K562 (cell line): ENCODE results near the gene REEP6. TPM values are rescaled to one million over a fixed set of nuclear protein-coding genes. Genes with fewer than 3 reads are reported as not detected.

Experiments
- ARID4B ChIP-seq: sonication (generic); formaldehyde crosslinking; IDR thresholded peaks from 2 replicates; pipeline ENCODE4 v1.8.0; 2022; ENCODE audit warnings: mild to moderate bottlenecking, missing genetic modification reagents
- DACH1 ChIP-seq: fragments of 450-650 bp; IDR thresholded peaks from 2 replicates; pipeline ENCODE4 v1.6.1; 2018; ENCODE audit not compliant: partially characterized antibody
- DPF2 ChIP-seq: fragments of 450-650 bp; IDR thresholded peaks from 2 replicates; pipeline ENCODE4 v1.6.1; 2016
- GATA2 ChIP-seq: sonication (generic); formaldehyde crosslinking; IDR thresholded peaks from 2 replicates; pipeline ENCODE4 v1.4.0; 2020; ENCODE audit warnings: mild to moderate bottlenecking, missing genetic modification reagents
- HDAC1 ChIP-seq, 2 experiments: fragments of 450-650 bp; IDR thresholded peaks; 2 replicates each; pipeline ENCODE4 v1.6.1; 2016 to 2017; ENCODE audit warnings: inconsistent platforms in 1 of 2, mild to moderate bottlenecking in 1 of 2, moderate library complexity in 1 of 2
- L3MBTL2 ChIP-seq: fragments of 450-650 bp; IDR thresholded peaks from 2 replicates; pipeline ENCODE4 v1.6.1; 2016; ENCODE audit warnings: mild to moderate bottlenecking, moderate library complexity
- MYNN ChIP-seq, 2 experiments: sonication (generic); formaldehyde crosslinking in 1 of 2; IDR thresholded peaks; 2 replicates each; pipeline versions ENCODE4 v1.5.0 to v1.6.1; 2016 to 2020; ENCODE audit warnings: antibody characterized with exemption in 1 of 2, missing genetic modification reagents in 1 of 2
- PREB ChIP-seq: sonication (generic); formaldehyde crosslinking; IDR thresholded peaks from 2 replicates; pipeline ENCODE4 v1.8.1; 2023; ENCODE audit warnings: mild to moderate bottlenecking, missing genetic modification reagents
- SAP30 ChIP-seq: fragments of 200-600 bp; sonication (generic); IDR thresholded peaks from 2 replicates; pipeline ENCODE4 v1.6.1; 2012; ENCODE audit warnings: borderline replicate concordance, low read depth, mild to moderate bottlenecking, moderate library complexity, low read length, control low read depth, inconsistent platforms; ENCODE audit not compliant: insufficient read depth, poor library complexity, severe bottlenecking
- SMARCA5 ChIP-seq: fragments of 450-650 bp; IDR thresholded peaks from 2 replicates; pipeline ENCODE4 v1.6.1; 2016
- TRIM24 ChIP-seq, 2 experiments: fragments of 450-650 bp; IDR thresholded peaks; 2 replicates each; pipeline ENCODE4 v1.6.1; 2016
- YY1 ChIP-seq, 3 experiments: IDR thresholded peaks; 2 replicates each; pipeline ENCODE4 v1.6.1; 2011; ENCODE audit warnings: low read length in 2 of 3, mild to moderate bottlenecking in 2 of 3, moderate library complexity in 2 of 3, borderline replicate concordance in 1 of 3, control low read depth in 1 of 3, low read depth in 1 of 3; ENCODE audit not compliant: insufficient read depth in 3 of 3, insufficient replicate concordance in 2 of 3, control insufficient read depth in 1 of 3, insufficient read length in 1 of 3; ENCODE audit errors: extremely low read depth in 1 of 3
- ZBTB33 ChIP-seq: sonication (generic); formaldehyde crosslinking; IDR thresholded peaks from 2 replicates; pipeline ENCODE4 v1.8.1; 2023; ENCODE audit warnings: mild to moderate bottlenecking, missing genetic modification reagents
- ZNF431 ChIP-seq: sonication (generic); formaldehyde crosslinking; IDR thresholded peaks from 2 replicates; pipeline ENCODE4 v1.8.0; 2022; ENCODE audit warnings: mild to moderate bottlenecking, missing genetic modification reagents
- polyA plus RNA-seq, 8 experiments: library from polyadenylated mRNA; depleted of rRNA in 4 of 8; stranded (reverse) in 5 of 8; unstranded in 3 of 8; fragments of >200 nt; fragmentation: Nextera tagmentation in 2 of 8; fragmentation: Illumina TruSeq in 1 of 8; extraction: Ambion mirVana in 2 of 8; extraction: Trizol in 1 of 8; gene quantifications; 2 replicates each; pipeline versions ENCODE4 v1.2.1 to v1.2.3, GENCODE V29; 2011 to 2014; ENCODE audit warnings: inconsistent platforms in 1 of 8, missing spikeins in 1 of 8
- total RNA-seq, 7 experiments: library from RNA; depleted of rRNA in 6 of 7; stranded (reverse); fragments of >200 nt in 6 of 7; fragmentation: Illumina TruSeq in 2 of 7; extraction: Trizol in 2 of 7; gene quantifications; 2 replicates each; pipeline versions ENCODE4 v1.2.1 to v1.2.3, GENCODE V29; 2011 to 2021; ENCODE audit warnings: low replicate concordance in 1 of 7

The REEP6 gene
- total and polyA plus RNA-seq, 9 of the 15 experiments (the other 6 are each of a cell fraction or from before 2014, with no cell fraction given): 1.2 to 64.2 (median 12.7) TPM

- TF ChIP-seq SAP30 (peak; percentile 38), GATA2 (no peak), HDAC1 (IDR thresholded peaks at IDR 0.05) (peak in 1 of 2 experiments; percentile 33; a peak in 1 of 4 replicates), DACH1 (no peak), L3MBTL2 (peak; percentile 70), ARID4B (CRISPR knock-in tag) (peak; percentile 45; the same call in 1 of the 2 replicates), YY1 (IDR thresholded peaks at IDR 0.05; ENCODE audit: borderline replicate concordance in 1 of 3, control insufficient read depth in 1 of 3, extremely low read depth in 1 of 3, insufficient read depth in 3 of 3, insufficient read length in 1 of 3, insufficient replicate concordance in 2 of 3, low read depth in 1 of 3, low read length in 2 of 3) (peak in 1 of 3 experiments; percentile 23), SMARCA5 (0 out of 2 replicates have a peak, but pooled peaks have one; percentile 21), MYNN (IDR thresholded peaks at IDR 0.05) (no peak), MYNN (CRISPR knock-in tag; IDR thresholded peaks at IDR 0.05) (0 out of 2 replicates have a peak, but pooled peaks have one; percentile 14), PREB (no peak), DPF2 (no peak), ZBTB33 (peak; percentile 18; the same call in 1 of the 2 replicates), ZNF431 (0 out of 2 replicates have a peak, but pooled peaks have one; percentile 21), TRIM24 (IDR thresholded peaks at IDR 0.05) (peak in 1 of 2 experiments; percentile 31; a peak in 1 of 4 replicates)
Measured at GRCh38 chr19:1491114-1491848, at the start of gene REEP6 (continued).
